Subcutaneous abdominal adipose tissue (tissue), 5 donors: ENCODE measurements around the gene SLC10A1.

ENCODE experiments used
- H3K27ac ChIP-seq: one replicate; pipeline ENCODE4 v1.7.0; 2013; ENCODE audit warnings: low read depth, mild to moderate bottlenecking, inconsistent platforms, low read length, moderate library complexity
- H3K27me3 ChIP-seq, 5 donors: one replicate each; pipeline ENCODE4 v1.7.0; 2013; ENCODE audit warnings: low read length in 5 of 5, inconsistent platforms in 1 of 5; ENCODE audit not compliant: control insufficient read depth in 5 of 5, insufficient read depth in 4 of 5
- H3K36me3 ChIP-seq, 5 donors: one replicate each; pipeline ENCODE4 v1.7.0; 2013; ENCODE audit warnings: low read length in 5 of 5; ENCODE audit not compliant: control insufficient read depth in 5 of 5, insufficient read depth in 5 of 5
- H3K4me1 ChIP-seq, 5 donors: one replicate each; pipeline ENCODE4 v1.7.0; 2013; ENCODE audit warnings: low read length in 5 of 5, mild to moderate bottlenecking in 3 of 5, moderate library complexity in 1 of 5; ENCODE audit not compliant: control insufficient read depth in 5 of 5, insufficient read depth in 5 of 5
- H3K4me3 ChIP-seq, 5 donors: one replicate each; pipeline ENCODE4 v1.7.0; 2013; ENCODE audit warnings: low read length in 5 of 5, low read depth in 1 of 5
- H3K9ac ChIP-seq, 5 donors: one replicate each; pipeline ENCODE4 v1.7.0; 2013; ENCODE audit warnings: low read length in 5 of 5, mild to moderate bottlenecking in 4 of 5, moderate library complexity in 3 of 5
- H3K9me3 ChIP-seq, 5 donors: one replicate each; pipeline ENCODE4 v1.7.0; 2013; ENCODE audit warnings: low read length in 5 of 5; ENCODE audit not compliant: control insufficient read depth in 5 of 5
- donor health status: healthy.
- donor health status: healthy.
- donor health status: healthy.
- donor health status: healthy.
- donor health status: healthy.

SLC10A1 gene

DNA sequence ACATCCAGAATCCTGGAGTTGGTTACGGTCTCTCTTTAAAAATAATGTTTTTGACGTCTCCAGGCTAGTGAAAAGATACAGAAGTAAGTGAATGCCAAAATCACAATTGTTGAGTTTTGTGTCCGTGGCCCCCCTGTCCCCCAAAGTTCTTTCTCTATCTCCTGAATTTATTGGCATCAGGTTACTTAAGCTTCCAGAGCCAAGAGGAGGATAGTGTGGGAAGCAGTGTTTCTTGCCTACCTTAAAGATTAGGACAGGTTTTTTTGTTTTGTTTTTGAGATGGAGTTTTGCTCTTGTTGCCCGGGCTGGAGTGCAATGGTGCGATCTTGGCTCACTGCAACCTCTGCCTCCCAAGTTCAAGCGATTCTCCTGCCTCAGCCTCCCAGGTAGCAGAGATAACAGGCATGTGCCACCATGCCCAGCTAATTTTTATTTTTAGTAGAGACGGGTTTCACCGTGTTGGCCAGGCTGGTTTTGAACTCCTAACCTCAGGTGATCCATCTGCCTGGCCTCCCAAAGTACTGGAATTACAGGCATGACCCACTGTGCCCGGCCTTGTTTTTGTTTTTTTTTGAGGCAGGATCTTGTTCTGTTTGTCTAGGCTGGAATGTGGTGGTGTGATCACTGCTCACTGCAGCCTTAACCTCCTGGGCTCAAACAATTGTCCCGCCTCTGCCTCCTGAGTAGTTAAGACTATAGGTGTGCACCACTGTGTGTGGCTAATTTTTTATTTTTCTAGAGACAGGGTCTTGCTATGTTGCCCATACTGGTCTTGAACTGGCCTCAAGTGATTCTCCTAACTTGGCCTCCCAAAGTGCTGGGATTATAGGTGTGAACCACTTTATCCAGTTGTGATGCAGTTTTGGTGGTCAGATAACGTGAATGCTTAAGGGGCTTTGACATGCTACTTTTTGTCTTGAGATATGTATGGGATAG, 24.7 kb downstream of the SLC10A1 start:
- Histone ChIP-seq H3K36me3 (peaks cover 59 to 92% (median 84%) of the 10 kb centered on the region in 5 donors), H3K27ac (no peak overlapping the region), H3K9me3 (no peaks in the 10 kb centered on the region), H3K9ac (no peak overlapping the region), H3K4me1 (peaks cover 9 to 47% (median 31%) of the 10 kb centered on the region in 5 donors), H3K4me3 (no peak overlapping the region), H3K27me3 (no peaks in the 10 kb centered on the region)

GRCh38 chr14:69771136-69771535, 25.9 kb downstream of the SLC10A1 start:
- Histone ChIP-seq H3K27me3 (no peaks in the 10 kb centered on the region), H3K9ac (no peak overlapping the region), H3K27ac (no peak overlapping the region), H3K36me3 (peaks cover 48 to 82% (median 77%) of the 10 kb centered on the region in 5 donors), H3K4me1 (peaks cover 9 to 43% (median 37%) of the 10 kb centered on the region in 5 donors), H3K4me3 (no peak overlapping the region), H3K9me3 (no peaks in the 10 kb centered on the region)

GRCh38 chr14:69770559-69770958, 26.5 kb downstream of the SLC10A1 start:
- no peak overlapping the region for H3K27ac ChIP-seq
- peaks cover 44 to 76% (median 72%) of the 10 kb centered on the region in 5 donors for H3K36me3 ChIP-seq
- no peak overlapping the region for H3K4me3 ChIP-seq
- no peaks in the 10 kb centered on the region for H3K27me3 ChIP-seq
- peak overlapping the region in 1 of 5 donors; percentile 3 for H3K9ac ChIP-seq
- H3K4me1 ChIP-seq = peaks cover 9 to 42% (median 37%) of the 10 kb centered on the region in 5 donors
- no peaks in the 10 kb centered on the region for H3K9me3 ChIP-seq

- H3K27me3 ChIP-seq = no peaks in the 10 kb centered on the region
- H3K36me3 ChIP-seq = peaks cover 37 to 66% (median 65%) of the 10 kb centered on the region in 5 donors
- H3K9ac ChIP-seq = no peak overlapping the region
- H3K9me3 ChIP-seq = no peaks in the 10 kb centered on the region
- peaks cover 9 to 42% (median 35%) of the 10 kb centered on the region in 5 donors for H3K4me1 ChIP-seq
- H3K27ac ChIP-seq = peak overlapping the region; percentile 100
- peak overlapping the region in 4 of 5 donors; percentile 10 to 51 (median 40) for H3K4me3 ChIP-seq
Observed at GRCh38 chr14:69769623-69770022, 27.4 kb downstream of the SLC10A1 start.

DNA sequence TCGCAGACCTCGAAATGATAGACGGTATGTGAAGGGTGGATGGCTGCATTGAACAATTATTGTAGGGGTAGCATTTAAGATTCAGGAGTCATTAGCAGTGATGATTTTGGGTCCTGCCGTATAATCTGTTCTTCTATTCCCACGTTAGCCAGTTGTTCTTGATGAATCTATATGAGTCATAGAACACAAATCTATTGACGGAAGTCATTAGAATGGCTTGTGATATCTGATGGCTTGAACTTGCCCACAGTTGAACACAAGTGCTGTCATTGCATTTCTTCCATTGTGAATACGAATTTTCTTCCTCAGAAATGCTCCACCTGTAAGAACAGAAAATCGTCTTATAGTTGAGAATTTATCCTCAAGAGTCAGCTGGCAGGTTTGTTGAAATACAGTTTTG, 28.2 kb downstream of the SLC10A1 start:
- Histone ChIP-seq H3K27ac (peak overlapping the region; percentile 100), H3K4me1 (peaks cover 9 to 42% (median 35%) of the 10 kb centered on the region in 5 donors), H3K9ac (peak overlapping the region in 4 of 5 donors; percentile 1 to 100 (median 66)), H3K9me3 (no peaks in the 10 kb centered on the region), H3K36me3 (peaks cover 37 to 59% (median 58%) of the 10 kb centered on the region in 5 donors), H3K4me3 (peak overlapping the region; percentile 96 to 100 (median 100)), H3K27me3 (no peaks in the 10 kb centered on the region)

DNA sequence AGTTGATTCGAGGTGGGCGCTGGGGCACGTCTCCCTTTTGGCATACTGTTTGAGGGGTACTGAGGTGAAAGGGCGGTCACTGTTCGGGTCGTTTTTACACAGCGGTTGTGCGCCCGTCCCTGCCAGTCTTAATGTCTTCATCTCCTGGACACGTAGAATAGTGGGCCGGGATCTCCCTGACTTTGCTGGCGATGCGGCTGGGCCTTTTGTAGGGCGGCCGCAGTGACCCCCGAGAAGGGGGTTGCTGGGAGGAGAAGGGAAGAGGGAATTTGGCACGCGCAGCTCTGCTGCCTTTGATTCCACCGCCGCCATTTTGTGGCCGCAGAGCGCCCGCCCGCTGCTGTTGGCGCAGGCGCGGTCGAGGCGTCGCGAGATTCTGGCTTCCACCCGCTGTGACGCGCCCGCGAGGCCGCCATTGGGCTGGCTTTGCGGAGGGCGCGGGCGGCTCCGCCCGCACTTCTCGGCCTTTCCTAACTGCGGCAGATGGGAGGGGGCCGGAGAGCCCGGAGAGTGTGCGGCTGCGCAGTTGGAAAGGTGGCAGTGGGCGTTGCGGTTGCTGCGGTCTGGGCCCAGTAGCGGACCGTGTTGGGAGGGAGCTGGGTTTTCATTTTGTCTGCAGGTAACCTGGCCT, 29.6 kb downstream of the SLC10A1 start:
- Histone ChIP-seq H3K27ac (peak overlapping the region; percentile 100), H3K36me3 (peaks cover 27 to 46% (median 44%) of the 10 kb centered on the region in 5 donors), H3K9me3 (no peaks in the 10 kb centered on the region), H3K4me3 (peak overlapping the region; percentile 99 to 100 (median 100)), H3K27me3 (no peaks in the 10 kb centered on the region), H3K4me1 (peaks cover 9 to 42% (median 34%) of the 10 kb centered on the region in 5 donors), H3K9ac (peak overlapping the region; percentile 97 to 100 (median 100))

GRCh38 chr14:69766984-69767368, 30.1 kb downstream of the SLC10A1 start, which contains the start of gene SRSF5:
Gene SRSF5, plus strand, starts transcription at chr14:69767142. Its CDS starts 1,015 bp downstream, at chr14:69768157.
- Histone ChIP-seq H3K27ac (peak within 1 kb of the TSS; percentile 100), H3K4me1 (peaks cover 9 to 39% (median 34%) of the 10 kb centered on the region in 5 donors), H3K9me3 (no peaks in the 10 kb centered on the region), H3K4me3 (peak within 1 kb of the TSS; percentile 99 to 100 (median 100)), H3K27me3 (no peaks in the 10 kb centered on the region), H3K9ac (peak within 1 kb of the TSS; percentile 97 to 100 (median 100)), H3K36me3 (peaks cover 25 to 41% (median 39%) of the 10 kb centered on the region in 5 donors)

DNA sequence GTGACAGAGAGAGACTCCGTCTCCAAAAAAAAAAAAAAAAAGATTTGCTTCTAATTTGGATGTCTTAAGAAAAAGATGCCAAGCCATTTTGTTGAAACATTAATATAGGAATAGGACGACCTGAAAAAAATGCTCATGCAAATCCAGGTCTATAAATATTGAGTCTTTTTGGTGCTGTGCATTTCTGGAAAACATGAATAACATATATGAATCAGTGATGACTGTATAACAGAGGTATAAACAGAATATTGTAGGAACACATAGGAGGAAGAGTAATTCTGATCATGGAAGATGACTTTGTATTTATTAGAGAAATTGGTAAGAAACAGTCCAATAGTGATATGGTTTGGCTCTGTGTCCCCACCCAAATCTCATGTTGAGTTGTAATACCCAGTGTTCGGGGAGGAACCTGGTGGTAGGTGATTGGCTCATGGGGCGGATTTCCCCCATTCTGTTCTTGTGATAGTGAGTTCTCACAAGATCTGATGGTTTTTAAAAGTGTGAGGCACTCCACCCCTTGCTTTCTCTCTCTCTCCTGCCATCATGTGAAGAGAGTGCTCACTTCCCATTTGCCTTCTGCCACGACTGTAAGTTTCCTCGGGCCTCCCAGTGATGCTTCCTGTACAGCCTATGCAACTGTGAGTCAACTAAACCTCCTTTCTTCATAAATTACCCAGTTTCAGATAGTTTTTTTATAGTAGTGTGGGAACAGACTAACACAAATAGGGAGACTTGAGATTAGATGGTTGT, 33.1 kb downstream of the SLC10A1 start:
- H3K27ac ChIP-seq = no peak overlapping the region
- H3K4me3 ChIP-seq = no peak overlapping the region
- peaks cover 5 to 19% (median 15%) of the 10 kb centered on the region in 5 donors for H3K4me1 ChIP-seq
- no peaks in the 10 kb centered on the region for H3K9me3 ChIP-seq
- no peaks in the 10 kb centered on the region for H3K27me3 ChIP-seq
- H3K9ac ChIP-seq = no peak overlapping the region
- peaks cover 7 to 10% (median 9%) of the 10 kb centered on the region in 5 donors for H3K36me3 ChIP-seq

GRCh38 chr14:69760810-69761209, 36.2 kb downstream of the SLC10A1 start:
- no peak overlapping the region for H3K4me3 ChIP-seq
- H3K36me3 ChIP-seq = no peaks in the 10 kb centered on the region
- no peaks in the 10 kb centered on the region for H3K4me1 ChIP-seq
- no peaks in the 10 kb centered on the region for H3K9me3 ChIP-seq
- no peaks in the 10 kb centered on the region for H3K27me3 ChIP-seq
- H3K27ac ChIP-seq = no peak overlapping the region
- no peak overlapping the region for H3K9ac ChIP-seq
